Adrenal gland (tissue), 5 donors: ENCODE results near the gene ACSL6.

Experiments used
- CTCF ChIP-seq, 6 experiments: fragments of 450-650 bp in 4 of 6; fragments of 200-600 bp in 2 of 6; sonication (generic) in 1 of 6; IDR thresholded peaks; 1 replicate in 5 of 6; 2 replicates in 1 of 6; pipeline versions ENCODE4 v1.5.1 to v1.8.0; 2016 to 2021; ENCODE audit warnings: antibody characterized with exemption in 6 of 6, mild to moderate bottlenecking in 2 of 6, moderate library complexity in 1 of 6
- POLR2A ChIP-seq, 2 donors: fragments of 450-650 bp; IDR thresholded peaks; one replicate each; pipeline ENCODE4 v1.6.1; 2017; ENCODE audit warnings: antibody characterized with exemption in 2 of 2, mild to moderate bottlenecking in 2 of 2, moderate library complexity in 1 of 2
- donor health status: DM: no; HTN: no; CAD: no.

GRCh38 chr5:132059696-132060500 is 48.4 kb upstream of the ACSL6 start:
- TF ChIP-seq CTCF (IDR thresholded peaks at IDR 0.05) (no peak), POLR2A (IDR thresholded peaks at IDR 0.05) (no peak)
